ENCODE data around the gene RASSF5. TPM values are rescaled to one million over a fixed set of nuclear protein-coding genes. Genes with fewer than 3 reads are reported as not detected.

RASSF5 gene
- total and polyA plus RNA-seq, 10 of the 15 experiments (the other 5 are each of a cell fraction or from before 2014, with no cell fraction given), result 14.0 to 89.6 (median 68.9) TPM

DNA sequence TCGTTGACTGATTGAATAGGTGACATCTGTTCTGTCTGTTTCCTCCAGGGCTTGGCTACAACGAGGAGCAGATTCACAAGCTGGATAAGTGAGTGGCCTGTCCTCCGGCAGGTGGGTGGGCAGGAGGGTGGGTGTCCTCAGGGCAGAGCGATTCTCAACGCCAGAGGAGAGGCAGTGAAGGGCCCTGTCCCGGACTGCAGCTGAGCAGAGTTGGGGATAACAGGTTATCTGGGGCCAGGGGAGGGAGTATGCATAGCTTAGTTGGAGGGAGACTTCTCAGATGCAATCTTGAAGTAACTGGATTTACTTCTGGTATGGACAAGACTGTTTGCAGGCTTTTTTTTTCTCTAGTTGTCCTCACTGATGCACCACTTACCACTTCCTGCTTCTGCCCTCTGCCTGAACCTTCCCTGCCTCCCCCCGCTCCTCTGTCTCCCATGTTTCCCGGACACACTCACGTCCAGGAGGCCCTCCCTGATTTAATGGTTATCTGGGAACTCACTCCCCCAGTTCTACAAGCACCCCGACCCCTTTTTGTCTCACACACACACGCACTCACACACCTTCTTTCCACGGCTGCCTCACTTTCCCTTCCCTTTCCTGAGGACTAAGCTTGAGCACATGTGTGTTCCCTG, 16.4 kb upstream of the RASSF5 start:
- intact Hi-C loops (cut with micrococcal nuclease; ENCODE audit: unreplicated experiment) (loop anchor here (1.0 to 5.0 kb wide), 2 partner anchors 92 to 171 kb away; no protein-coding TSS in a partner anchor), in situ Hi-C loops (cut with MboI) (no loop called here)
- Histone ChIP-seq H3K27me3 (replicated peaks in 1 of 2; ENCODE audit: control insufficient read depth in 2 of 2, insufficient read depth in 2 of 2, low read length in 1 of 2) (no peaks in the 10 kb centered on the region), H4K20me1 (ENCODE audit: control insufficient read depth, insufficient read depth) (no peaks in the 10 kb centered on the region), H3K9ac (ENCODE audit: control insufficient read depth, insufficient read depth, low read length) (no peak overlapping the region), H3K27ac (ENCODE audit: control insufficient read depth, insufficient read depth) (no peak overlapping the region), H3K4me3 (no peak overlapping the region), H3K9me3 (replicated peaks; ENCODE audit: control insufficient read depth, insufficient read depth, low read length) (no peaks in the 10 kb centered on the region), H3K4me1 (ENCODE audit: control insufficient read depth, insufficient read depth, low read length) (peaks cover 12% of the 10 kb centered on the region), H3K36me3 (ENCODE audit: control insufficient read depth in 2 of 2, insufficient read depth in 2 of 2, low read length in 1 of 2) (peaks cover 19 to 30% of the 10 kb centered on the region in 2 experiments), H2AFZ (ENCODE audit: control insufficient read depth, low read depth, low read length) (no peak overlapping the region), H3K79me2 (ENCODE audit: control insufficient read depth, insufficient read depth, low read length) (no peaks in the 10 kb centered on the region), H3K4me2 (ENCODE audit: control insufficient read depth, insufficient read depth) (no peak overlapping the region)
- ATAC-seq (no peak), DNase-seq (ENCODE audit: low read depth, low spot score) (no peak), FAIRE-seq (no peak)
- RAD21 ChIA-PET (ENCODE audit: unreplicated experiment), result interaction anchor here (0.7 to 3.0 kb wide), 20 partner anchors 8 to 173 kb away, joined by 3 to 26 read pairs (median 5); partner anchors contain the start of gene EIF2D
- TF ChIP-seq NBN (IDR thresholded peaks at IDR 0.05), result no peak
- TF ChIP-seq WRNIP1 (IDR thresholded peaks at IDR 0.05; ENCODE audit: borderline replicate concordance, low read depth, low read length), result no peak
- TF ChIP-seq ZBED1 (IDR thresholded peaks at IDR 0.05; ENCODE audit: borderline replicate concordance), result no peak
- no peak for TF ChIP-seq NFYB (IDR thresholded peaks at IDR 0.05; ENCODE audit: insufficient read depth, low read depth, low read length)
- TF ChIP-seq MXI1 (IDR thresholded peaks at IDR 0.05; ENCODE audit: low read depth, low read length), result no peak
- TF ChIP-seq, protein P1, sequence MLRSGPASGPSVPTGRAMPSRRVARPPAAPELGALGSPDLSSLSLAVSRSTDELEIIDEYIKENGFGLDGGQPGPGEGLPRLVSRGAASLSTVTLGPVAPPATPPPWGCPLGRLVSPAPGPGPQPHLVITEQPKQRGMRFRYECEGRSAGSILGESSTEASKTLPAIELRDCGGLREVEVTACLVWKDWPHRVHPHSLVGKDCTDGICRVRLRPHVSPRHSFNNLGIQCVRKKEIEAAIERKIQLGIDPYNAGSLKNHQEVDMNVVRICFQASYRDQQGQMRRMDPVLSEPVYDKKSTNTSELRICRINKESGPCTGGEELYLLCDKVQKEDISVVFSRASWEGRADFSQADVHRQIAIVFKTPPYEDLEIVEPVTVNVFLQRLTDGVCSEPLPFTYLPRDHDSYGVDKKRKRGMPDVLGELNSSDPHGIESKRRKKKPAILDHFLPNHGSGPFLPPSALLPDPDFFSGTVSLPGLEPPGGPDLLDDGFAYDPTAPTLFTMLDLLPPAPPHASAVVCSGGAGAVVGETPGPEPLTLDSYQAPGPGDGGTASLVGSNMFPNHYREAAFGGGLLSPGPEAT (IDR thresholded peaks at IDR 0.05; ENCODE audit: low read depth), result no peak
- TF ChIP-seq MYB (IDR thresholded peaks at IDR 0.05; ENCODE audit: borderline replicate concordance, low read depth, low read length), result no peak
- TF ChIP-seq CREB1 (IDR thresholded peaks at IDR 0.05; ENCODE audit: low read depth), result no peak
- TF ChIP-seq, protein P2, sequence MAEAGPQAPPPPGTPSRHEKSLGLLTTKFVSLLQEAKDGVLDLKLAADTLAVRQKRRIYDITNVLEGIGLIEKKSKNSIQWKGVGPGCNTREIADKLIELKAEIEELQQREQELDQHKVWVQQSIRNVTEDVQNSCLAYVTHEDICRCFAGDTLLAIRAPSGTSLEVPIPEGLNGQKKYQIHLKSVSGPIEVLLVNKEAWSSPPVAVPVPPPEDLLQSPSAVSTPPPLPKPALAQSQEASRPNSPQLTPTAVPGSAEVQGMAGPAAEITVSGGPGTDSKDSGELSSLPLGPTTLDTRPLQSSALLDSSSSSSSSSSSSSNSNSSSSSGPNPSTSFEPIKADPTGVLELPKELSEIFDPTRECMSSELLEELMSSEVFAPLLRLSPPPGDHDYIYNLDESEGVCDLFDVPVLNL (IDR thresholded peaks at IDR 0.05; ENCODE audit: low read depth, low read length), result no peak
- no peak for TF ChIP-seq EP300 (IDR thresholded peaks at IDR 0.05; ENCODE audit: borderline replicate concordance in 1 of 2, control insufficient read depth in 1 of 2, low read depth in 2 of 2, low read length in 2 of 2)
- no peak for TF ChIP-seq TCF3 (IDR thresholded peaks at IDR 0.05; ENCODE audit: borderline replicate concordance, insufficient read depth, low read depth, low read length)
- TF ChIP-seq ZZZ3 (IDR thresholded peaks at IDR 0.05; ENCODE audit: control insufficient read depth, insufficient read length, low read depth), result no peak
- 93% methylated on average over 12 of the region's 12 CpGs for WGBS (ENCODE audit: insufficient coverage, insufficient replicate concordance, low lambda C conversion rate, missing lambda C conversion rate)
- POLR2A ChIA-PET, result interaction anchor here (0.5 to 1.6 kb wide), 3 partner anchors 13 to 718 kb away, joined by 4 to 5 read pairs (median 4); no protein-coding TSS in a partner anchor
- no TSS peak for BruUV-seq (replicated peaks)
- CTCF ChIA-PET, result interaction anchor here (0.7 to 3.8 kb wide), 36 partner anchors 7 to 234 kb away, joined by 3 to 74 read pairs (median 6); partner anchors contain the start of genes EIF2D, IKBKE and RASSF5
- SMC1A ChIA-PET (ENCODE audit: uncharacterized antibody, unreplicated experiment), result interaction anchor here (0.7 to 11.5 kb wide), 22 partner anchors 10 to 491 kb away, joined by 3 to 146 read pairs (median 4); no protein-coding TSS in a partner anchor
